Loucy (cell line): ENCODE data around the gene MYO18B.

Source experiments
- CTCF ChIP-seq: fragments of 200-600 bp; sonication (generic); conservative IDR thresholded peaks from 2 replicates; pipeline ENCODE4 v1.5.1; 2014; ENCODE audit warnings: mild to moderate bottlenecking, antibody characterized with exemption, low read length
- EZH2phosphoT487 ChIP-seq: fragments of 200-600 bp; IDR thresholded peaks from 2 replicates; pipeline ENCODE4 v1.6.1; 2018; ENCODE audit warnings: antibody characterized with exemption, mild to moderate bottlenecking, moderate library complexity, borderline replicate concordance

- TF ChIP-seq CTCF (no peak), EZH2phosphoT487 (no peak)
Measured at GRCh38 chr22:25899566-25899965, 157.6 kb downstream of the MYO18B start.
